ENCODE measurements around the gene ZNF101.

GRCh38 chr19:19672816-19673215 is 4.2 kb downstream of the ZNF101 start:
- TF ChIP-seq CTCF (conservative IDR thresholded peaks at IDR 0.05 in 1 of 2, IDR thresholded peaks at IDR 0.05 in 1 of 2; ENCODE audit: low read depth in 1 of 2, low read length in 2 of 2) (no peak), EZH2 (IDR thresholded peaks at IDR 0.05; ENCODE audit: low read length, missing control alignments) (no peak)

All from fibroblast of lung (primary cell).